B cell (primary cell): ENCODE results near the gene NIPAL1. TPM values are rescaled to one million over a fixed set of nuclear protein-coding genes. Genes with fewer than 3 reads are reported as not detected.

Experiments
- ATAC-seq: fragments of 200-7000 bp; cut with Tn5 transposase; one replicate; pipeline ENCODE4 v1.10.0; 2021; ENCODE audit warnings: low read depth, mild to moderate bottlenecking, moderate number of reproducible peaks, moderate library complexity
- CTCF ChIA-PET: fragments of 350-600 bp; sonication (Branson Sonifier 250); formaldehyde crosslinking; loops from one replicate; lab custom pipeline; 2021; ENCODE audit warnings: antibody characterized with exemption, inconsistent platforms; lab: Charles Lee
- POLR2A ChIA-PET: fragments of 350-600 bp; sonication (Branson Sonifier 250); formaldehyde crosslinking; loops from one replicate; lab custom pipeline; 2021; ENCODE audit warnings: antibody characterized with exemption; lab: Charles Lee
- DNase-seq: peaks from one replicate; pipeline ENCODE4 v3.0.0; 2013
- H2AFZ ChIP-seq: 2 replicates; pipeline ENCODE4 v1.6.1; 2012; ENCODE audit warnings: mild to moderate bottlenecking, low read depth, low read length; ENCODE audit not compliant: insufficient read depth, poor library complexity, severe bottlenecking
- H3K27ac ChIP-seq, 2 donors: 1 replicate in 1 of 2; 2 replicates in 1 of 2; pipeline ENCODE4 v1.5.1; 2012 to 2013; ENCODE audit warnings: low read length in 2 of 2, mild to moderate bottlenecking in 2 of 2, moderate library complexity in 1 of 2
- H3K27me3 ChIP-seq, 4 experiments: fragments of 200-600 bp in 1 of 4; sonication (generic) in 1 of 4; replicated peaks in 1 of 4; 1 replicate in 2 of 4; 2 replicates in 2 of 4; pipeline versions ENCODE4 v1.6.1 to v1.7.0; 2013 to 2016; ENCODE audit warnings: low read length in 3 of 4, mild to moderate bottlenecking in 2 of 4, mixed read lengths in 1 of 4, moderate library complexity in 1 of 4; ENCODE audit not compliant: insufficient read depth in 4 of 4, control insufficient read depth in 3 of 4; ENCODE audit errors: control extremely low read depth in 1 of 4
- H3K36me3 ChIP-seq, 2 experiments: replicated peaks in 1 of 2; 1 replicate in 1 of 2; 2 replicates in 1 of 2; pipeline versions ENCODE4 v1.6.1 to v1.7.1; 2013; ENCODE audit warnings: low read length in 1 of 2; ENCODE audit not compliant: insufficient read depth in 2 of 2, control insufficient read depth in 1 of 2; ENCODE audit errors: control extremely low read depth in 1 of 2, extremely low read depth in 1 of 2
- H3K4me1 ChIP-seq, 2 donors: fragments of 200-600 bp in 1 of 2; sonication (generic) in 1 of 2; 1 replicate in 1 of 2; 2 replicates in 1 of 2; pipeline versions ENCODE4 v1.5.1 to v1.6.1; 2013 to 2017; ENCODE audit warnings: low read length in 2 of 2; ENCODE audit not compliant: control insufficient read depth in 2 of 2, insufficient read depth in 2 of 2
- H3K4me2 ChIP-seq: replicated peaks from 2 replicates; pipeline ENCODE3; 2012; ENCODE audit warnings: mild to moderate bottlenecking, low read depth, low read length; ENCODE audit not compliant: poor library complexity, severe bottlenecking
- H3K4me3 ChIP-seq, 5 experiments: fragments of 200-600 bp in 1 of 5; sonication (generic) in 1 of 5; 1 replicate in 3 of 5; 2 replicates in 2 of 5; pipeline versions ENCODE4 v1.5.1 to v1.7.0; 2011 to 2016; ENCODE audit warnings: low read length in 4 of 5, mild to moderate bottlenecking in 4 of 5, low read depth in 2 of 5, control low read depth in 1 of 5, moderate library complexity in 1 of 5; ENCODE audit not compliant: insufficient read depth in 1 of 5; ENCODE audit errors: control extremely low read depth in 1 of 5, extremely low read depth in 1 of 5
- H3K79me2 ChIP-seq: fragments of 200-600 bp; sonication (generic); one replicate; pipeline ENCODE4 v1.6.0; 2016; ENCODE audit warnings: low read length; ENCODE audit not compliant: control insufficient read depth, insufficient read depth
- H3K9ac ChIP-seq: fragments of 200-600 bp; sonication (generic); 2 replicates; pipeline ENCODE4 v1.6.1; 2017; ENCODE audit warnings: mild to moderate bottlenecking, low read length, moderate library complexity
- H3K9me3 ChIP-seq, 3 donors: one replicate each; pipeline versions ENCODE4 v1.6.1 to v1.7.1; 2013; ENCODE audit warnings: low read length in 2 of 3; ENCODE audit not compliant: control insufficient read depth in 2 of 3, insufficient read depth in 1 of 3; ENCODE audit errors: control extremely low read depth in 1 of 3
- H4K20me1 ChIP-seq: 2 replicates; pipeline ENCODE4 v1.6.0; 2012; ENCODE audit warnings: mild to moderate bottlenecking, low read length; ENCODE audit not compliant: insufficient read depth, control insufficient read depth, poor library complexity, severe bottlenecking
- H3K27ac Mint-ChIP-seq: one replicate; pipeline ENCODE4 v1.8.0; 2021; ENCODE audit warnings: mixed read lengths
- H3K27me3 Mint-ChIP-seq: one replicate; pipeline ENCODE4 v1.8.0; 2021; ENCODE audit warnings: mixed read lengths
- H3K4me1 Mint-ChIP-seq: one replicate; pipeline ENCODE4 v1.8.0; 2021; ENCODE audit warnings: mixed read lengths
- H3K4me3 Mint-ChIP-seq: one replicate; pipeline ENCODE4 v1.8.0; 2021; ENCODE audit warnings: mixed read lengths
- H3K9me3 Mint-ChIP-seq: one replicate; pipeline ENCODE4 v1.8.0; 2022; ENCODE audit warnings: mixed read lengths; ENCODE audit not compliant: insufficient read depth
- CTCF ChIP-seq: fragments of 200-600 bp; IDR thresholded peaks from one replicate; pipeline ENCODE4 v1.8.0; 2022; ENCODE audit warnings: antibody characterized with exemption, mild to moderate bottlenecking
- EZH2 ChIP-seq: IDR thresholded peaks from 2 replicates; pipeline ENCODE4 v1.6.1; 2012; ENCODE audit warnings: borderline replicate concordance, low read depth, mild to moderate bottlenecking, moderate library complexity, low read length; ENCODE audit not compliant: insufficient read depth, poor library complexity, severe bottlenecking
- WGBS: methylation state at CpG from one replicate; pipeline ENCODE4 v1.1.5; 2013; ENCODE audit warnings: missing lambda C conversion rate; ENCODE audit not compliant: insufficient coverage; 5-methylcytosine and 5-hydroxymethylcytosine counted together
- intact Hi-C: fragments of 100-400 bp; cut with micrococcal nuclease; formaldehyde crosslinking; loops from one replicate; pipeline ENCODE4 v1.10.0; 2022
- polyA plus RNA-seq: library from polyadenylated mRNA; depleted of rRNA; stranded (reverse); fragments of >200 nt; gene quantifications from 2 replicates; pipeline ENCODE4 v1.2.3, GENCODE V29; 2012
- total RNA-seq, 2 donors: library from RNA; stranded (reverse); fragments of 120-200 nt in 1 of 2; gene quantifications; 1 replicate in 1 of 2; 2 replicates in 1 of 2; pipeline versions ENCODE4 v1.2.3 to v1.2.4, GENCODE V29; 2013 to 2022

Gene NIPAL1
- total and polyA plus RNA-seq, 2 donors (not counting 1 experiment from before 2014, with no cell fraction given) = 0.24 to 1.1 TPM

- DNase-seq (no peak), ATAC-seq (no peak)
- H3K36me3 ChIP-seq = no peaks in the 10 kb centered on the region
- Mint-ChIP-seq H3K4me1 (peaks cover 44% of the 10 kb centered on the region), H3K27ac (no peak overlapping the region), H3K9me3 (no peaks in the 10 kb centered on the region), H3K4me3 (peak overlapping the region; percentile 20), H3K27me3 (peaks cover 12% of the 10 kb centered on the region)
- no CpG with 5 or more reads among the region's 2 CpGs for WGBS
- peak overlapping the region; percentile 63 for H3K4me2 ChIP-seq
- H2AFZ ChIP-seq = no peak overlapping the region
- ChIA-PET CTCF (interaction anchor here (0.7 to 6.7 kb wide), 4 partner anchors 10 to 72 kb away, joined by 3 to 86 read pairs (median 40); no protein-coding TSS in a partner anchor), POLR2A (no interaction called here)
- peak overlapping the region; percentile 23 for H3K9ac ChIP-seq
- H3K4me1 ChIP-seq = peaks cover 37% of the 10 kb centered on the region in 2 donors
- H3K4me3 ChIP-seq = peak overlapping the region in 2 of 5 experiments; percentile 11 to 34
- H4K20me1 ChIP-seq = no peaks in the 10 kb centered on the region
- TF ChIP-seq EZH2 (no peak), CTCF (no peak)
- H3K79me2 ChIP-seq = no peaks in the 10 kb centered on the region
- H3K9me3 ChIP-seq = peaks cover 0 to 3% (median 0%) of the 10 kb centered on the region in 3 donors
- intact Hi-C loops = loop anchor here (1.0 to 2.0 kb wide), 2 partner anchors 10 to 20 kb away; partner anchors contain the start of genes CNGA1 and NIPAL1
- no peaks in the 10 kb centered on the region for H3K27me3 ChIP-seq
- H3K27ac ChIP-seq = peak overlapping the region; percentile 66 to 88
Observed at GRCh38 chr4:48037117-48037462, 20.5 kb downstream of the NIPAL1 start.

GRCh38 chr4:48038666-48039065 lies 22.1 kb downstream of the NIPAL1 start:
- no peak for DNase-seq
- no peaks in the 10 kb centered on the region for H3K27me3 ChIP-seq
- H3K36me3 ChIP-seq = no peaks in the 10 kb centered on the region
- peaks cover 19% of the 10 kb centered on the region for H3K27me3 Mint-ChIP-seq
- H3K9ac ChIP-seq = no peak overlapping the region
- no peaks in the 10 kb centered on the region for H3K79me2 ChIP-seq
- no peak overlapping the region for H3K27ac ChIP-seq
- no peak overlapping the region for H3K27ac Mint-ChIP-seq
- no peak overlapping the region for H2AFZ ChIP-seq
- peaks cover 0 to 3% (median 0%) of the 10 kb centered on the region in 3 donors for H3K9me3 ChIP-seq
- no peaks in the 10 kb centered on the region for H4K20me1 ChIP-seq
- TF ChIP-seq CTCF (no peak), EZH2 (no peak)
- no peak overlapping the region for H3K4me3 ChIP-seq
- H3K4me1 ChIP-seq = peaks cover 49 to 50% of the 10 kb centered on the region in 2 donors
- H3K9me3 Mint-ChIP-seq = no peaks in the 10 kb centered on the region
- 91% methylated on average over 1 of the region's 2 CpGs for WGBS
- H3K4me1 Mint-ChIP-seq = peaks cover 57% of the 10 kb centered on the region
- POLR2A ChIA-PET = no interaction called here
- no peak for ATAC-seq
- intact Hi-C loops = no loop called here
- H3K4me2 ChIP-seq = no peak overlapping the region
- H3K4me3 Mint-ChIP-seq = no peak overlapping the region
- CTCF ChIA-PET = interaction anchor here (6.7 kb wide), 1 partner anchor 9 kb away, joined by 86 read pairs; no protein-coding TSS in a partner anchor
